ENCODE results near the gene CEP41.

DNA sequence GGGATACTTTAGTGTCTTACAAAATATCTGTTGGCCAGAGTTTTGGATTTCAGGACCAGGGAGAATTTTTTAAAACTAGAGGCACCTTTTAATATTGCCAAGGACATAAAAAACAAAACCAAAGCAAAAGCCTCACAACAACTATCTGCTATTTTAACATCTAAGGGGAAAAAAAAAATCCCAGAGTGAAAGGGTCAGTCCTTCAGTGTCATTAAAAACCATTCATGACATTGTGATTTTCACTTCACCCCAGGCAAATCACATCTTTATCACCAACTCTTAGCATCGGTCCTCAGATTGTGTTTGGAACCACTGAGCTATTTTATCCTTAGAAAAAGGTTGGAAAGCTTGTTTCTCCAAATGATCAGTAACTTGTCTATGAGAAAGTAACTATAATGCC, 10.7 kb downstream of the CEP41 start:
- TF ChIP-seq, protein P1, sequence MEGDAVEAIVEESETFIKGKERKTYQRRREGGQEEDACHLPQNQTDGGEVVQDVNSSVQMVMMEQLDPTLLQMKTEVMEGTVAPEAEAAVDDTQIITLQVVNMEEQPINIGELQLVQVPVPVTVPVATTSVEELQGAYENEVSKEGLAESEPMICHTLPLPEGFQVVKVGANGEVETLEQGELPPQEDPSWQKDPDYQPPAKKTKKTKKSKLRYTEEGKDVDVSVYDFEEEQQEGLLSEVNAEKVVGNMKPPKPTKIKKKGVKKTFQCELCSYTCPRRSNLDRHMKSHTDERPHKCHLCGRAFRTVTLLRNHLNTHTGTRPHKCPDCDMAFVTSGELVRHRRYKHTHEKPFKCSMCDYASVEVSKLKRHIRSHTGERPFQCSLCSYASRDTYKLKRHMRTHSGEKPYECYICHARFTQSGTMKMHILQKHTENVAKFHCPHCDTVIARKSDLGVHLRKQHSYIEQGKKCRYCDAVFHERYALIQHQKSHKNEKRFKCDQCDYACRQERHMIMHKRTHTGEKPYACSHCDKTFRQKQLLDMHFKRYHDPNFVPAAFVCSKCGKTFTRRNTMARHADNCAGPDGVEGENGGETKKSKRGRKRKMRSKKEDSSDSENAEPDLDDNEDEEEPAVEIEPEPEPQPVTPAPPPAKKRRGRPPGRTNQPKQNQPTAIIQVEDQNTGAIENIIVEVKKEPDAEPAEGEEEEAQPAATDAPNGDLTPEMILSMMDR (IDR thresholded peaks at IDR 0.05): no peak
- no peak for TF ChIP-seq EP300 (IDR thresholded peaks at IDR 0.05)
